ENCODE data around the gene METTL21C. TPM values are rescaled to one million over a fixed set of nuclear protein-coding genes. Genes with fewer than 3 reads are reported as not detected.

METTL21C gene
- total and polyA plus RNA-seq, 8 donors = 0.13 TPM; not detected in 7

DNA sequence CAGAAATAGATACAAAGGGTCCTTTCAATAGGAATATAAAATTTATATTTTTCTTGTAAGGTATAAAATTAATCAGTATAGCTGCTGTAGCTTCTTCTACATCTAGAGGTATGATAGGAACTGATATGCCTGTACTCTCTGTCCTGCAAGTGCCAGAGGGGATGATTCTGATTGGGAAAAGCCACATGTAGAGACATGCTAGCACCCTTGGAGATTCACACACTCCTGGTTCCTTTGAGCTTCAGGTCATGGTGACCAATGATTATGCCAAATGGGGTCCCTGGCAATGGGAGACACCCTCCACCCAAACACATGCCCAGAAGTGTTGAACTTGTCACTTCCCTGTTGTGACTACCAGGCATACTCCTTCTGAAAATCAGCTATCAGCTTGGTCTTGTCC, 14.7 kb upstream of the METTL21C start:
- no peaks in the 10 kb centered on the region for H3K27me3 ChIP-seq
- ATAC-seq (no peak), DNase-seq (no peak)
- H3K4me3 ChIP-seq = no peak overlapping the region
- intact Hi-C loops (cut with DNase I) = no loop called here
- TF ChIP-seq, protein P1, sequence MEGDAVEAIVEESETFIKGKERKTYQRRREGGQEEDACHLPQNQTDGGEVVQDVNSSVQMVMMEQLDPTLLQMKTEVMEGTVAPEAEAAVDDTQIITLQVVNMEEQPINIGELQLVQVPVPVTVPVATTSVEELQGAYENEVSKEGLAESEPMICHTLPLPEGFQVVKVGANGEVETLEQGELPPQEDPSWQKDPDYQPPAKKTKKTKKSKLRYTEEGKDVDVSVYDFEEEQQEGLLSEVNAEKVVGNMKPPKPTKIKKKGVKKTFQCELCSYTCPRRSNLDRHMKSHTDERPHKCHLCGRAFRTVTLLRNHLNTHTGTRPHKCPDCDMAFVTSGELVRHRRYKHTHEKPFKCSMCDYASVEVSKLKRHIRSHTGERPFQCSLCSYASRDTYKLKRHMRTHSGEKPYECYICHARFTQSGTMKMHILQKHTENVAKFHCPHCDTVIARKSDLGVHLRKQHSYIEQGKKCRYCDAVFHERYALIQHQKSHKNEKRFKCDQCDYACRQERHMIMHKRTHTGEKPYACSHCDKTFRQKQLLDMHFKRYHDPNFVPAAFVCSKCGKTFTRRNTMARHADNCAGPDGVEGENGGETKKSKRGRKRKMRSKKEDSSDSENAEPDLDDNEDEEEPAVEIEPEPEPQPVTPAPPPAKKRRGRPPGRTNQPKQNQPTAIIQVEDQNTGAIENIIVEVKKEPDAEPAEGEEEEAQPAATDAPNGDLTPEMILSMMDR (IDR thresholded peaks at IDR 0.05) = no peak
- no peaks in the 10 kb centered on the region for H3K36me3 ChIP-seq
- H3K27ac ChIP-seq = no peak overlapping the region
- H3K4me1 ChIP-seq = no peaks in the 10 kb centered on the region
- no peaks in the 10 kb centered on the region for H3K9me3 ChIP-seq

DNA sequence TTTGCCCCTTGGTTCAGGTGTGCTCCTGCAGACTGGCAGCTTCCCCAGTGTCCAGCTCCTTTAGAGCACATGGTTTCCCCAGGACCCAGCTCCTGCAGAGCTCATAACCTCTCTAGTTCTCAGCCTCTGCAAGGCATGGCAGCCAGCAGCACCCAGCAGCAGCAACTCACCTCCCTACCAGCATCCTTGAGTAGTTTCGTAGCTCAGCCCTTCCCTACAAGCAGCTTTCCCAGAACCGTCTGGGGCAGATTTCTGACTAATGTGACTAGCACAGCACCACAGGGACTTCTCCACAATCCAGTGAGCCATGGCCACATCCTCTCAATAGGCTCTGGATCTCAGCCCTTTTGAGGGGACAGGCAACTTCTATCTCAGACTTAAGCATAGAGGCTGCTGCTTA, 14.1 kb upstream of the METTL21C start:
- H3K4me3 ChIP-seq = no peak overlapping the region
- intact Hi-C loops (cut with DNase I) = no loop called here
- no peaks in the 10 kb centered on the region for H3K9me3 ChIP-seq
- no peak for DNase-seq
- ATAC-seq = no peak
- no peaks in the 10 kb centered on the region for H3K4me1 ChIP-seq
- no peak overlapping the region for H3K27ac ChIP-seq
- no peaks in the 10 kb centered on the region for H3K27me3 ChIP-seq
- TF ChIP-seq, protein P1 (IDR thresholded peaks at IDR 0.05) = no peak
- H3K36me3 ChIP-seq = no peaks in the 10 kb centered on the region

DNA sequence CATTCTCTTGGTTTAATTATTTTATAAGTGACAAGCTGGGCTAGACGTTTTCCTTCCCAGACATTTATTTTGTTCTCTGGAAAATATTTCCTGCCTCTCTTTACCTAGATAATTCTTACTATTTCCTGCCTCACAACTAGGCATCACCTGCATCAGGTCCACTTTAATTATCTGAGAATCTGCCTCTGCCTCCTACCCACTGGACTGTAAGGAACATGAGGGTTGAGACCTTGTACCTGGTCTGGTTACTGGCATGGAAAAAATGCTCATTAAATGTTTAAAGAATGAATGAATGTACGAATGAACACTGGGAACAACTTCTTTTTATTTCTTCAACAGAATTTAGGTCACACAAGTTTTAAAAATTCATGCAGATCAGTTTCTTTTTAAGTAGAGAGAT, 13.4 kb upstream of the METTL21C start:
- Histone ChIP-seq H3K4me1 (no peaks in the 10 kb centered on the region), H3K9me3 (no peaks in the 10 kb centered on the region), H3K27me3 (no peaks in the 10 kb centered on the region), H3K4me3 (no peak overlapping the region), H3K36me3 (no peaks in the 10 kb centered on the region), H3K27ac (no peak overlapping the region)
- TF ChIP-seq, protein P1 (IDR thresholded peaks at IDR 0.05) = no peak
- ATAC-seq = no peak
- intact Hi-C loops (cut with DNase I) = no loop called here
- no peak for DNase-seq

DNA sequence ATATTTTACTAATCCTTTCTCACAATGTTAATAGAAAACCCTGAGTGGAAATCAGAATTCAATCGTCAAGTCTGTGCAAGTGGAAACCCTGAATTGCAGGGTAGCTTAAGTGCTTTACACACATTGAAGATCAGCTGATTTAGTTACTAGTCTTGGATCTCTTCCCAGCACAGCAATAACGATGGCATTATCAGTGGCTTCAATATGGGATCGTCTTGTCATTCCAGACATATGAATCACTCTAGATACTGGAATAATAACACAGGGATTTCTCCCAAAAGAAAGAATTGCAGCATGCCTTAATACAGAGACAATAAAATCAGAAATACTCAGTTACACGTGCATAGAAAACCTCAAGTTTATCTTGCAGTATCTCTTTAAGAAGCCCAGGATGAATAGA, 12.6 kb upstream of the METTL21C start:
- Histone ChIP-seq H3K4me1 (no peaks in the 10 kb centered on the region), H3K27me3 (no peaks in the 10 kb centered on the region), H3K27ac (no peak overlapping the region), H3K4me3 (no peak overlapping the region), H3K9me3 (no peaks in the 10 kb centered on the region), H3K36me3 (no peaks in the 10 kb centered on the region)
- DNase-seq (no peak), ATAC-seq (peak; percentile 60)
- TF ChIP-seq, protein P1 (IDR thresholded peaks at IDR 0.05) = no peak
- intact Hi-C loops (cut with DNase I) = no loop called here

DNA sequence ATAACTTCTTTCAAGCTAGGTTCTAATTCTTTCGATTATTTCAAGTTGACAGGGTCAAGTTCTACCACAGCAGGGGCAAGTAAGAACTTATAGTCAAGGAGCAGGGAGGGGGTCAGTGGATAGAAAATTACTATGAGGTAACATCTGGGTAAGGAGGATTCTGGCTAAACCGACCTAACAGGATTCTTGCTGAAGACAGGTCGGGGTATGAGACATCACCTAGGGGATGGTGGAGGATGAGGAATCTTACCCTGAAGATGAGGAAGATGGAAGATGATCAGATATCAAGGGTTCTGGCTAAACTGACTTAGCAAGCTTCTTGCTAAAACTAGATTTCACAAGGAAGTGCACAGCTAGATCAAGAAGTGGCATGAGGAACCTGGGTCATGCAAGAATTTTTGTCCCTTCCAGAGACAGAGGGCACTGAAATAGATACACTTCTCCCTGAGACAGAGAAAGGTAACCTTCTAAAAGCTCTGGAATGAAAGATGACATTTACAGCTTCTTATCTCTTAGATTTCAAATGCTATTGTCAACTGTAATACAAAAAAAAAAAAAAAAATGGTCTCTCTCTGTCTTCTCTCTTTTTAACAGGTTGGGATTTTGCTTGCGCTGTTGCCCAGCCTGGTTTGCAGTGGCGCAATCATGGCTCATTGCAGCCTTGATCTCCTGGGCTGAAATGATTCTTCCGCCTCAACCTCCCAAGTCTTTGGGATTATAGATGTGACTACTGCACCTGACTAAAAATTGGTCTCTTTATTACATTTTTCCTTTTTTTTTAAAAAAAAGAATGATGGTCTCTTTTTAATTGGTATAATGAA, 9.6 kb upstream of the METTL21C start:
- TF ChIP-seq, protein P1 (IDR thresholded peaks at IDR 0.05) = no peak
- intact Hi-C loops (cut with DNase I) = no loop called here
- H3K4me1 ChIP-seq = no peaks in the 10 kb centered on the region
- H3K9me3 ChIP-seq = no peaks in the 10 kb centered on the region
- H3K36me3 ChIP-seq = no peaks in the 10 kb centered on the region
- no peaks in the 10 kb centered on the region for H3K27me3 ChIP-seq
- no peak overlapping the region for H3K27ac ChIP-seq
- ATAC-seq (no peak), DNase-seq (no peak)
- H3K4me3 ChIP-seq = no peak overlapping the region

All from left lung (tissue), 10 donors.